Mesothelial cell of epicardium (in vitro differentiated cells): ENCODE measurements around the gene EFCAB6. TPM values are rescaled to one million over a fixed set of nuclear protein-coding genes. Genes with fewer than 3 reads are reported as not detected.

Experiments used
- DNase-seq, 2 experiments: peaks; one replicate each; pipeline ENCODE4 v3.0.0; 2021; ENCODE audit warnings: low spot score in 2 of 2; ENCODE audit not compliant: unreplicated experiment in 2 of 2
- H3K27ac Mint-ChIP-seq: 2 replicates; pipeline ENCODE4 v1.8.0; 2021; ENCODE audit warnings: mixed read lengths
- H3K27me3 Mint-ChIP-seq: 2 replicates; pipeline ENCODE4 v1.8.0; 2021; ENCODE audit warnings: low read depth, mixed read lengths
- H3K36me3 Mint-ChIP-seq: 2 replicates; pipeline ENCODE4 v1.8.0; 2021; ENCODE audit warnings: mixed read lengths
- H3K4me1 Mint-ChIP-seq: 2 replicates; pipeline ENCODE4 v1.8.0; 2021; ENCODE audit warnings: mixed read lengths
- H3K4me3 Mint-ChIP-seq: 2 replicates; pipeline ENCODE4 v1.8.0; 2021; ENCODE audit warnings: mild to moderate bottlenecking, moderate library complexity, mixed read lengths
- H3K9me3 Mint-ChIP-seq: 2 replicates; pipeline ENCODE4 v1.8.0; 2021; ENCODE audit warnings: mixed read lengths
- total RNA-seq: library from RNA; stranded (reverse); gene quantifications from 3 replicates; pipeline ENCODE4 v1.2.1, GENCODE V29; 2021
- TF ChIP-seq, protein P1 (sequence below): fragments of 200-600 bp; sonication (generic); IDR thresholded peaks from one replicate; pipeline ENCODE4 v1.5.0; 2021; ENCODE audit warnings: antibody characterized with exemption; ENCODE audit not compliant: unreplicated experiment

Gene EFCAB6
- total RNA-seq, 1 donor from 2014 or later: 2.6 TPM

DNA sequence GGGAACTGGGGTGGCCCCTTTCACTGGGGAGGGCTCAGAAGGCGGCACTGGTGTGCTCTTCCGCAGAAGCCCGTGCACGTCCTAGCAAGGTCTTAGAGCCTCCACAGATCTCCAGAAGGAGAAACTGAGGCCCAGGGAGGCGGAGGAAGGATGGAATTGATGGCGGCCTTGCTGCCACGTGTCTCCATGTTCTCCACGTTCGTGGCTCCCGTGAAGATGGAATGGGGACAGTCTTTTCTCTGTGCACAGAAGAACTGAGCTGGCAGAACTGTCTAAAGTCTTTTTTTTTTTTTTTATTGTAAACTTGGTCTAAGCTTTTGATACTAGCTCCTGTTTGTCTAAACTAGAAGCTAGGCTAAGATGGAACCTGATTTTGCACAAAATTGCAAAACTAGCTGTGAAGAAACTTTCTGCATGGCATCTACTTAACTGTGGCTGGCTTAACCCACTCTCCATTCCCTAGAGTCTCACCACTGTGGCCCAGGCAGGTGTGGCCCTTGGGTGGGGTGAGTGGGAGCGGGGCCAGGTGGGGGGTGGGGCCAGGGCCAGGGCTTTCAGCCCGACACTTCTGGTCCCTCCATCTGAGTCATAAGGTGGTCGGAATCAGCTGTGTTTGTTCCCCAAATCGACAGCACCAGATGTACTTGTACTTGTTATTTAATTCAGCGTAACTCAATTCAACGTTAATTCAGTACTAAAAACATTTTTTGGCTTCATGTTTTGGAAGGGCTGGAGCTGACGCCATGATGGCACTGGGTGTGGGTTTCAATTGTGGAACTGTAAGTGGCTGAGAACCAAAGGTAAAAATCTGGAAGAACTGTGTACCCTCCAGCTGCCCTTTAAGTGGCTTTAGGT lies 279.6 kb downstream of the EFCAB6 start:
- no peak for DNase-seq
- Mint-ChIP-seq H3K27me3 (peaks cover 23% of the 10 kb centered on the region), H3K9me3 (no peaks in the 10 kb centered on the region), H3K4me3 (no peak overlapping the region), H3K36me3 (no peaks in the 10 kb centered on the region), H3K4me1 (no peaks in the 10 kb centered on the region), H3K27ac (no peak overlapping the region)
- TF ChIP-seq, protein P1, sequence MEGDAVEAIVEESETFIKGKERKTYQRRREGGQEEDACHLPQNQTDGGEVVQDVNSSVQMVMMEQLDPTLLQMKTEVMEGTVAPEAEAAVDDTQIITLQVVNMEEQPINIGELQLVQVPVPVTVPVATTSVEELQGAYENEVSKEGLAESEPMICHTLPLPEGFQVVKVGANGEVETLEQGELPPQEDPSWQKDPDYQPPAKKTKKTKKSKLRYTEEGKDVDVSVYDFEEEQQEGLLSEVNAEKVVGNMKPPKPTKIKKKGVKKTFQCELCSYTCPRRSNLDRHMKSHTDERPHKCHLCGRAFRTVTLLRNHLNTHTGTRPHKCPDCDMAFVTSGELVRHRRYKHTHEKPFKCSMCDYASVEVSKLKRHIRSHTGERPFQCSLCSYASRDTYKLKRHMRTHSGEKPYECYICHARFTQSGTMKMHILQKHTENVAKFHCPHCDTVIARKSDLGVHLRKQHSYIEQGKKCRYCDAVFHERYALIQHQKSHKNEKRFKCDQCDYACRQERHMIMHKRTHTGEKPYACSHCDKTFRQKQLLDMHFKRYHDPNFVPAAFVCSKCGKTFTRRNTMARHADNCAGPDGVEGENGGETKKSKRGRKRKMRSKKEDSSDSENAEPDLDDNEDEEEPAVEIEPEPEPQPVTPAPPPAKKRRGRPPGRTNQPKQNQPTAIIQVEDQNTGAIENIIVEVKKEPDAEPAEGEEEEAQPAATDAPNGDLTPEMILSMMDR: no peak

DNA sequence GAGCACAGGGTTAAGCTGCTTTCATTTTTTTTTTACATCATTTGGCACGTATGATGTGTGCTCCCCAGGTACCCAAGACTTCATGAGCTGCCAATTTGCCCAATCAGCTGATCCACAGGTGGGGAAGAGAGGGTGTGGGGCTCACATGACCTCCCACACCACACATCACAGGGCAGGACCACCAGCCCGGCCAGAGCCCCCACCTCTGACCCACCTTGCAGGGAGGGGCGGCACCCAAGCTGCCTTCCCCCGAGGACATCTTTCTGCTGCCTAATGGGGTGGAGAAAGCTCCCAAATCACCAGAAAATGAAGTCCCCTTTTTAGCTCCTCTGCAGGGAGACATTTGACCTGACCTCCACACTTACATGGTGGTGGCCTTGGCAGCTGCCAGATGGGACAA lies 280.5 kb downstream of the EFCAB6 start:
- TF ChIP-seq, protein P1: no peak
- no peaks in the 10 kb centered on the region for H3K9me3 Mint-ChIP-seq
- no peak overlapping the region for H3K27ac Mint-ChIP-seq
- no peaks in the 10 kb centered on the region for H3K36me3 Mint-ChIP-seq
- no peak overlapping the region for H3K4me3 Mint-ChIP-seq
- DNase-seq: no peak
- no peaks in the 10 kb centered on the region for H3K4me1 Mint-ChIP-seq
- H3K27me3 Mint-ChIP-seq: peaks cover 17% of the 10 kb centered on the region

DNA sequence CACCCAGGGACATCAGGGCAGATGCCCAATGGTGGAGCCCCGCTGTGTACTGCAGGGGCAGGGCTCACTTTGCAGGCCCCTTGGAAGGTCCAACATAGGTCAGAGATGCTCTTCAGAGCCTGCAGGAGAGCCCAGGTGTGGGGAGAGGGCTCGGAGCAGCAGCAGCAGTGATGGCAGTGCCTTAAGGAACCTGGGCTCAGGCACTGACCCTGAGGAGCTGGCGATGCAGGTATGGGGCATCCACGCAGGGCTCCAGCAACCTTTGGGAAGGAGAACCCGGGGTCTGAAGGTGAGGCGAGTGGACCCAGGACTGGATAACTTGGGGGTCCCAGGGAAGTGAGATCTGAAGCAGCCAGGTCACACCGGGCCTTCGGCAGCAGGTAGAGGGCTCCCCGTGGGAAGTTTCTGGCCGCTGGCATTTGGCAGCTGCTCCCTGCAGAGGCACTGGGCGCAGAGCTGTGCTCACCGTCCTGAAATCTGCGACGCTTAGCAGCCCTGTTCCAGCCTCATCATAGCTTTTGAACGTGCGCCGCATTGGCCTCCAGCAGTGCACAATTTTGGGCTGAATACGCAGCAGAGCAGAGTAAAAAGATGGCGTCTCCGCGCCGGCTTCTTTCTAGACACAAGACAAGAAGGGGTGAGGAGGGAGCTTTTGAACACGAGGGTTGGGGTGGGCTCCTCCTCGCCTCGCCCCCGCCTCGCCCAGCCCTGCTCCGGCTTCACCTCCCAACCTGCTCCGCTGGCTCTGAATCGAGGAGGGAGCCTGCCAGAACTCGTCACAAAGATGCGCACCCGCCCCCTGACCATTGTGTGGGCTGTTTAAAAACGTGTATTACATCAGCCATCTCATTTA lies 281.5 kb downstream of the EFCAB6 start:
- H3K27me3 Mint-ChIP-seq: peaks cover 17% of the 10 kb centered on the region
- no peaks in the 10 kb centered on the region for H3K9me3 Mint-ChIP-seq
- no peak overlapping the region for H3K27ac Mint-ChIP-seq
- TF ChIP-seq, protein P1: no peak
- H3K36me3 Mint-ChIP-seq: no peaks in the 10 kb centered on the region
- no peak overlapping the region for H3K4me3 Mint-ChIP-seq
- H3K4me1 Mint-ChIP-seq: no peaks in the 10 kb centered on the region
- DNase-seq: no peak

DNA sequence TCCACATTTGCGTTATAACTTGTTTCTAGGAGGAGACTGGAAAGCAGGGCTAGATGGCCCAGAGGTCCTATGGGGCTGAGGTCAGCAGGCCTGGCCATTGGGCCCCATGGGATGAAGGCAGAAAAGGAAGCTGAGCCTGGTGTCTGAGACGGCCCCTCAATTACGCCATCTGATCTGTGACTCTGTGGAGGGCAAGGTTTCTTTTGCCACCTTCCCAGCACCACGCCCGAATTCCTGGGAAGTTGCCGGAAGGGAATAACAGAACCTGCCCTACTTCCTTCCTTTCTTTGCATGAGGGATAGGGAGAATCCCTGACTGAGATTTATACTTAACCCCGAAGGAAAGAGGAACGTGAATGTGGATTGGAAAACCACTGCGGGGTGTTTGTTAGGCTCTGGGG lies 282.2 kb downstream of the EFCAB6 start:
- TF ChIP-seq, protein P1: no peak
- Mint-ChIP-seq H3K36me3 (no peaks in the 10 kb centered on the region), H3K9me3 (no peaks in the 10 kb centered on the region), H3K27me3 (peaks cover 22% of the 10 kb centered on the region), H3K4me3 (no peak overlapping the region), H3K27ac (no peak overlapping the region), H3K4me1 (no peaks in the 10 kb centered on the region)
- DNase-seq: no peak

DNA sequence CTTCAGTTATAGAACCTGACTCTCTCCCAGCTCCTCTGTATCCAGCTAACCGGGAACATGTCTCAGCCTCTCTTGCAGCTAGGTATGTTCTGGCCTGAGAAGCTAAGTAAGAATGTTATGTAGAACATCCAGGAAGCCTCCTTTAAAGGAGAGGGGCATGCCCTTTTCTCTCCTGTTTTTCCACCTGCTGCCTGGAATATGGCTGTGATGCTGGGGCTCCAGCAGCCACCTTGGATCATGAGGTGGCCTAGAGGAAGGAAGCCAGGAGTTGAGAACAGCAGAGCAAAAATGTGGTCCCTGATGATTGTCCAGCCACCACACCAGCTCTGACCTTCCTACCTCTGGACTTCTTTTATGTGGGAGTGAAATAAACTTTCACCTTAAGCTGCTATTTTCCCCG lies 282.6 kb downstream of the EFCAB6 start:
- H3K4me3 Mint-ChIP-seq: no peak overlapping the region
- H3K9me3 Mint-ChIP-seq: no peaks in the 10 kb centered on the region
- H3K27ac Mint-ChIP-seq: no peak overlapping the region
- H3K27me3 Mint-ChIP-seq: peaks cover 20% of the 10 kb centered on the region
- TF ChIP-seq, protein P1: no peak
- H3K36me3 Mint-ChIP-seq: no peaks in the 10 kb centered on the region
- no peaks in the 10 kb centered on the region for H3K4me1 Mint-ChIP-seq
- no peak for DNase-seq
